LNCaP clone FGC (cell line): Measurements from ENCODE around the gene PTPRQ.
A peak's percentile ranks its signal among the peaks of the same experiment; 100 is the strongest.
"Not testable (repeated sequence)": the region's sequence is repeated elsewhere in the genome, so short reads cannot be mapped to it uniquely, and the experiment has no call there.

Source experiments
- DNase-seq: peaks from one replicate; pipeline ENCODE4 v3.0.0-alpha.2; 2011; ENCODE audit warnings: low read depth
- H3K4me3 ChIP-seq: 2 replicates; pipeline ENCODE4 v1.5.1; 2011; ENCODE audit warnings: mild to moderate bottlenecking, low read depth, low read length, control low read depth
- TF ChIP-seq, protein P1 (sequence below): IDR thresholded peaks from 2 replicates; pipeline ENCODE4 v1.5.1; 2012; ENCODE audit warnings: mild to moderate bottlenecking; ENCODE audit not compliant: control insufficient read depth, insufficient read depth; ENCODE audit errors: extremely low read depth

Gene PTPRQ

DNA sequence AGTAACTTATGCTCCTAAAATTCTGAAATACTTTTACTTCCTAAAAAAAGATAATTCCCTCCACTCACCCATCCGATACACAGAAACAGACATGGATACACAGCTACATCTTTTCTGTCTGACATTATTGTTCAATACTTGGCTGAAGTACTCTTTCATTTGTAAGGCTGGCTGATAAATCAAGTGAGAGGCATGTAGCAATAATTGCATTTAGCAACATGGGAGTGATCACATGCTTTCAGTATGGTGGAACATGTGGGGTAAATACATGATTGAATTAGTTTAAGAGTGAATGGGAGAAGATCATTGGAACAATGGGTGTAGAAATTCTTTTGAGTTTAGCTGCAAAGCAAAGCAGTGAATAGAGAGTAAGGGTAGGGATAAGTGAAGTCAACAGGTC is 25.6 kb downstream of the PTPRQ start:
- TF ChIP-seq, protein P1, sequence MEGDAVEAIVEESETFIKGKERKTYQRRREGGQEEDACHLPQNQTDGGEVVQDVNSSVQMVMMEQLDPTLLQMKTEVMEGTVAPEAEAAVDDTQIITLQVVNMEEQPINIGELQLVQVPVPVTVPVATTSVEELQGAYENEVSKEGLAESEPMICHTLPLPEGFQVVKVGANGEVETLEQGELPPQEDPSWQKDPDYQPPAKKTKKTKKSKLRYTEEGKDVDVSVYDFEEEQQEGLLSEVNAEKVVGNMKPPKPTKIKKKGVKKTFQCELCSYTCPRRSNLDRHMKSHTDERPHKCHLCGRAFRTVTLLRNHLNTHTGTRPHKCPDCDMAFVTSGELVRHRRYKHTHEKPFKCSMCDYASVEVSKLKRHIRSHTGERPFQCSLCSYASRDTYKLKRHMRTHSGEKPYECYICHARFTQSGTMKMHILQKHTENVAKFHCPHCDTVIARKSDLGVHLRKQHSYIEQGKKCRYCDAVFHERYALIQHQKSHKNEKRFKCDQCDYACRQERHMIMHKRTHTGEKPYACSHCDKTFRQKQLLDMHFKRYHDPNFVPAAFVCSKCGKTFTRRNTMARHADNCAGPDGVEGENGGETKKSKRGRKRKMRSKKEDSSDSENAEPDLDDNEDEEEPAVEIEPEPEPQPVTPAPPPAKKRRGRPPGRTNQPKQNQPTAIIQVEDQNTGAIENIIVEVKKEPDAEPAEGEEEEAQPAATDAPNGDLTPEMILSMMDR: no peak
- no peak for DNase-seq
- H3K4me3 ChIP-seq: no peak overlapping the region

DNA sequence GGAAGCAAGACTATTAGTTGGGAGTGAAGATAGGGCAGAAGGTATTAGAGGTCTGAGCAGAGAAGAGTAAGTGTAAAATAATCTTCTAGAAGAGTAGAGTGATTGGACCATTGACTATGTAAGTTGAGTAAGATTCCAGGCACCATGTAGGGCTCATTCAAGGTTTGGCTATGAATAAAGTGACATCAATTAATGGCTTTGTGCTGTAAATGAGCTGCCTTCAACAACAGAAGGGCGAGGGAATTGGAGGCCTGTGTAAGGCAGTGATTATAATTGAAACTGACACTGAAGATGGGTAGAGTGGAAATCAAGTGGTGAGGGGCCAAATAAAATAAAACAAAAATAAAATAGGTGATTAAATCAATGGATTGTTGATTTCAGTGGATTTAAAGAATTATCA is 26.4 kb downstream of the PTPRQ start:
- TF ChIP-seq, protein P1: no peak
- DNase-seq: no peak
- H3K4me3 ChIP-seq: no peak overlapping the region

DNA sequence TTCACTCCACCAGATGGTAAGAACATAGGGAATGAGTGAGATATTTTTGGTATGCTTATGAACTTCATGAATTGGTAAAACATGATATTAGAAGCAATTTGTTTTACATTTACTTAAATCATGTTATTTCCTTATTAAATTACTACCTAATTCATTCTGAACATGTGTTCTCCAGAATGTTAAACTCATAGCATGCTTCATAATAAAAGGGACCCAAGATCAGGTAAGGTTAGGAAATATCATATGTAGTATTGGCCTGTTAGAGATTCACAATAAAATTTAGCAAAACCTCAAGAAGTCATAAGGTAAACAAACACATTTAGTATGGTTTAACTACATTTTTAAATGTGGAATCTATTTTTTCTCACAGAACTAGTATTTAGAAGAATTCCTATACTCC is 28.2 kb downstream of the PTPRQ start:
- TF ChIP-seq, protein P1: no peak
- DNase-seq: no peak
- no peak overlapping the region for H3K4me3 ChIP-seq

DNA sequence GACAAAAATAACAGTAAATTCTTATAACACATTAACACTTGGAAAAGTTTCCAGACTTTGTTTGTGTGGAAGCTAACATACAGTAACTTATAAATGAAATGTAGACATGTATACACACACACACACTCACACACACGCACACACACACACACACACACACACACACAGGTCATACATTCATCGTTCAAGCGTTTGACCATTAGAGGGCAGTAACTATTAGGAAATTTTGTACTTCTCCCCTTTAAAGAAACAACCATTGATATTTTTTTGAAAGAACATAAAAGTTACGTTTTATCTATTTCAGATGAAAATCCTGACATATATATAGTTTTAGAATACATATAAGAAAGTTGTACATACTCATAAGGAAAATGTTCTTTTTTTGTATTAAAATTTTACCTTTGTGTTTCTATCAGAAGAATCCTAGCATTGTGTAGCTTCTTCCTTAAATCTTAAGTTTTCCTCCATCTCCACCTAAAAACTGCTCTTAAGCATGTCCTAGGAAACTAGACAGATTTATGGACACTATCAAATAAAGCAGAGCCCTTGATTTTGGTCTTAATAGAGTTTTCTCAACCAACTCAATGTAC is 29.0 kb downstream of the PTPRQ start:
- H3K4me3 ChIP-seq: no peak overlapping the region
- peak; percentile 50 for DNase-seq
- TF ChIP-seq, protein P1: peak; percentile 58

DNA sequence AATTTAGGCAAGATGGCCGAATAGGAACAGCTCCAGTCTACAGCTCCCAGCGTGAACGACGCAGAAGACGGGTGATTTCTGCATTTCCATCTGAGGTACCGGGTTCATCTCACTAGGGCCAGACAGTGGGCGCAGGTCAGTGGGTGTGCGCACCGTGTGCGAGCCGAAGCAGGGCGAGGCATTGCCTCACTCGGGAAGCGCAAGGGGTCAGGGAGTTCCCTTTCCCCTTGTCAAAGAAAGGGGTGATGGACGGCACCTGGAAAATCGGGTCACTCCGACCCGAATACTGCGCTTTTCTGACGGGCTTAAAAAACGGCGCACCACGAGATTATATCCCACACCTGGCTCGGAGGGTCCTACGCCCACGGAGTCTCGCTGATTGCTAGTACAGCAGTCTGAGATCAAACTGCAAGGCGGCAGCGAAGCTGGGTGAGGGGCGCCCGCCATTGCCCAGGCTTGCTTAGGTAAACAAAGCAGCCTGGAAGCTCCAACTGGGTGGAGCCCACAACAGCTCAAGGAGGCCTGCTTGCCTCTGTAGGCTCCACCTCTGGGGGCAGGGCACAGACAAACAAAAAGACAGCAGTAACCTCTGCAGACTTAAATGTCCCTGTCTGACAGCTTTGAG is 33.6 kb downstream of the PTPRQ start:
- not testable (repeated sequence) for DNase-seq, H3K4me3 ChIP-seq

DNA sequence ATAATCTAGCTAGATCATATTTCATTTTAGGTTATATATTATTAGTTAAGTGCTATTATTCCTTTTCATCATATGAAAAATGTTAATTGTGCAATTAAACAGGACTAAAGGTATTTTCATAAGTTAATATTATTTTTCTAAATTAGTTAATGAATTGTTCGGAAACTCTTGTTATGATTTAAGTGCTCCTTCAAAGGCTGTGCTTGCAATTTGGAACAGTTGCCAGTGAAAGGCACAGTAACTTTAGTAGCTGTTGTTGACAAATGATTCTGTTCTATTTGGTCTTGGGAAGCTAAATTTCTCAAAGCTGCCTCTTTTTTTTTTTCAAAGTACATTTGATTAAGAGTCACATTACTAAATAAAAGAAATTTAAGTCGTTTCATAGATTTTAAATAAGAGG is 40.7 kb downstream of the PTPRQ start:
- TF ChIP-seq, protein P1: no peak
- no peak for DNase-seq
- no peak overlapping the region for H3K4me3 ChIP-seq

DNA sequence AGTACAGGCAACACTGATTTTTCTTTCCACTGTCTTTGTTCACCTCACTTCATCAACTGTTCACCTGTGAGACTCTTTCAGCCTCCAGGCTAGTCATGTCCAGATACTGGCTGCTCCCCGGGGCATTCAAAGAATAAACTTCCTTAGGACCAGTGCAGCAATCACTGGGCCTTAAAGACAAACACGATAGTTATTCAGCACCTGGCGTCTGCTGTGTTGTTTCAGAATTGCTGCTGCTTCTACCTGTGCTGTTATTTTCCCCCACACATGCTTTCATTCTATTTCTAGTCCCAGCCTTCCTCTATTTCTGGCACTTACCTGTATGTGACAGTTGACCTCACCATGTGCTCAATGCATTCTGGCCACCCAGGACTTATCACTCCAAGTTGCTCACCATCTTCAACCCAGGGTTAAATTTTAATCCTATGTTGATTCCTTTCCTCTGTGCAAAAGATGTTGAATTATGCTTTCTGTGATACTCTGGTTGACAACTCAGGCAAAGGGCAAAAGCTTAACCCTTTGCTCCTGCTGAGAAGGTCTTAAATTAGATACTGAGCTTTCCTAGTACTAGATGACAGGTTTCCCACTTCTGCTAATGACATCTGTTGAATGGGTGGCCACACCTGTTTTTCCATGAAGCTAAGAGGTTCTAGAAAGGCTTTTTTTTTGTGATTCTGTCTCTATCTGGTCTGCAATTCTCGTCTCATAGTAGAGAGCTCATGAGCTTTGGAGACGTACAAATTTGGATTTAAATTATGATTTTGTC is 41.4 kb downstream of the PTPRQ start:
- TF ChIP-seq, protein P1: no peak
- no peak for DNase-seq
- H3K4me3 ChIP-seq: no peak overlapping the region
